SK-N-SH treated with all-trans-retinoic acid at 6 μM for 48 hours (cell line): ENCODE measurements around the gene RUVBL2.

ENCODE experiments used
- ATAC-seq: fragments of 200-7000 bp; cut with Tn5 transposase; 3 replicates; pipeline ENCODE4 v1.9.1; 2020; ENCODE audit warnings: mild to moderate bottlenecking, moderate library complexity
- ARNTL ChIP-seq: fragments of 450-650 bp; formaldehyde crosslinking; IDR thresholded peaks from 2 replicates; pipeline ENCODE4 v1.5.0; 2020; ENCODE audit warnings: low read depth, mild to moderate bottlenecking, moderate library complexity, borderline replicate concordance
- CSDC2 ChIP-seq: fragments of 250-450 bp; sonication (Bioruptor Pico); IDR thresholded peaks from 2 replicates; pipeline ENCODE4 v1.5.0; 2020; ENCODE audit warnings: mild to moderate bottlenecking, moderate library complexity
- CSRNP3 ChIP-seq: fragments of 250-450 bp; sonication (Bioruptor Pico); IDR thresholded peaks from 2 replicates; pipeline ENCODE4 v1.5.1; 2021; ENCODE audit warnings: mild to moderate bottlenecking, moderate library complexity
- GLIS3 ChIP-seq: fragments of 250-450 bp; sonication (Bioruptor Pico); IDR thresholded peaks from 2 replicates; pipeline ENCODE4 v1.5.0; 2020; ENCODE audit warnings: mild to moderate bottlenecking, moderate library complexity
- ISL1 ChIP-seq: fragments of 250-450 bp; sonication (Bioruptor Pico); IDR thresholded peaks from 2 replicates; pipeline ENCODE4 v2.1.2; 2022; ENCODE audit warnings: mild to moderate bottlenecking, moderate library complexity
- OSR1 ChIP-seq: fragments of 250-450 bp; sonication (Bioruptor Pico); IDR thresholded peaks from 2 replicates; pipeline ENCODE4 v1.8.0; 2022; ENCODE audit warnings: moderate library complexity, mild to moderate bottlenecking, inconsistent platforms
- PPARA ChIP-seq: fragments of 250-450 bp; sonication (Bioruptor Pico); IDR thresholded peaks from 2 replicates; pipeline ENCODE4 v1.5.0; 2020; ENCODE audit warnings: mild to moderate bottlenecking, borderline replicate concordance
- RARB ChIP-seq: fragments of 250-450 bp; sonication (Bioruptor Pico); IDR thresholded peaks from 2 replicates; pipeline ENCODE4 v1.8.0; 2021; ENCODE audit warnings: mild to moderate bottlenecking, moderate library complexity
- SNAI2 ChIP-seq: fragments of 250-450 bp; sonication (Bioruptor Pico); IDR thresholded peaks from 2 replicates; pipeline ENCODE4 v1.5.0; 2020; ENCODE audit warnings: mild to moderate bottlenecking, moderate library complexity
- TCF4 ChIP-seq: fragments of 250-450 bp; sonication (Bioruptor Pico); IDR thresholded peaks from 2 replicates; pipeline ENCODE4 v1.8.0; 2021; ENCODE audit warnings: mild to moderate bottlenecking, moderate library complexity, borderline replicate concordance
- TOX ChIP-seq: fragments of 250-450 bp; sonication (Bioruptor Pico); IDR thresholded peaks from 2 replicates; pipeline ENCODE4 v1.8.0; 2021; ENCODE audit warnings: mild to moderate bottlenecking, moderate library complexity, borderline replicate concordance
- TSHZ2 ChIP-seq: fragments of 250-450 bp; sonication (Bioruptor Pico); IDR thresholded peaks from 2 replicates; pipeline ENCODE4 v1.5.0; 2020; ENCODE audit warnings: mild to moderate bottlenecking, moderate library complexity
- ZC3H10 ChIP-seq: fragments of 250-450 bp; sonication (Bioruptor Pico); IDR thresholded peaks from 2 replicates; pipeline ENCODE4 v1.5.1; 2021; ENCODE audit warnings: mild to moderate bottlenecking, moderate library complexity
- ZFP3 ChIP-seq: fragments of 250-450 bp; sonication (Bioruptor Pico); IDR thresholded peaks from 2 replicates; pipeline ENCODE4 v1.5.0; 2020; ENCODE audit warnings: mild to moderate bottlenecking, moderate library complexity
- ZFP30 ChIP-seq: fragments of 450-650 bp; formaldehyde crosslinking; IDR thresholded peaks from 2 replicates; pipeline ENCODE4 v1.5.0; 2022; ENCODE audit warnings: mild to moderate bottlenecking, moderate library complexity
- ZNF70 ChIP-seq: fragments of 450-650 bp; formaldehyde crosslinking; IDR thresholded peaks from 2 replicates; pipeline ENCODE4 v1.5.0; 2020; ENCODE audit warnings: mild to moderate bottlenecking, moderate library complexity
- ZNF8 ChIP-seq: fragments of 450-650 bp; formaldehyde crosslinking; IDR thresholded peaks from 2 replicates; pipeline ENCODE4 v1.5.0; 2020; ENCODE audit warnings: mild to moderate bottlenecking, moderate library complexity
- TF ChIP-seq, protein P1 (sequence below): fragments of 250-450 bp; sonication (Bioruptor Pico); IDR thresholded peaks from 2 replicates; pipeline ENCODE4 v1.5.1; 2020; ENCODE audit warnings: low read depth, mild to moderate bottlenecking, moderate library complexity

RUVBL2 gene

DNA sequence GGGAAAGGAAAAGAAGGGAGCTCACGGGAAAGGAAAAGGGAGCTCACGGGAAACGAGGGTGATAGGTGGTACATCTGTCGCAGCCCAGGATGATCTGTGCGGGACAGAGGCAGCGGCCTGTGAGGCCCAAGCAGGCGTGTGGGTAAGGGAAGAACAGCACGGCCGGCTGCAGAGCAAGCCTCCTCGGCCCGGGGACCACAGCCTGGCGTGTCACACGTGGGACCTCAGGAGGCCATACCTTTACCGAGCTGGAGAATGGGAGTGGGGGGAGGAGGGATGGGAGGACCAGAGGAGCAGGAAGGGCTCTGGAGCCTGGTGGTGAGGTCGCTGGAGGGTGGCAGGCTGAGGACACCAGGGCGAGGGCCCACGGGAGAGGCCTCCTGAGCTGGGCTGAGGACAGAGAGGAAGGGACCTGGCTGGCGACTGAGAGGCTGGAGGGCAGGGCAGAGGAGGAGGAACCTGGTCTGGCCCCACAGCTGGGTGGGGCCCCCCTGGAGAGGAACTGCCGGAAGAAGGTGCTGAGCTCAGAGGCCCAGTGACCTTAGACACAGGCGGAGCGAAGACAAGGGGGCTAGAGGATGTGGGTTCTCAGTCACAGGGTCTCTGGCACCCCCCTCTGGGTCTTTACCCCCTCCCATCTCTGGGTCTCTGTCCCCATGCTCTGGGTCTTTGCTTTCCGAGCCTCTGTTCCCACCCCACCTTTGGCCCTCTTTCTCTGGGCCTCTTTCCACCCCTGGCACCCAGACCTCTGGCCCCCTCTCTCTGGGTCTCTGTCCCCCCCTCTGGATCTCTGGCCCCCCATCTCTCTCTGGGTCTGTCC lies 31.4 kb upstream of the RUVBL2 start:
- no peak for TF ChIP-seq ARNTL (CRISPR knock-in tag)
- TF ChIP-seq OSR1, result no peak
- TF ChIP-seq ZFP30 (CRISPR knock-in tag), result no peak
- TF ChIP-seq, protein P1, sequence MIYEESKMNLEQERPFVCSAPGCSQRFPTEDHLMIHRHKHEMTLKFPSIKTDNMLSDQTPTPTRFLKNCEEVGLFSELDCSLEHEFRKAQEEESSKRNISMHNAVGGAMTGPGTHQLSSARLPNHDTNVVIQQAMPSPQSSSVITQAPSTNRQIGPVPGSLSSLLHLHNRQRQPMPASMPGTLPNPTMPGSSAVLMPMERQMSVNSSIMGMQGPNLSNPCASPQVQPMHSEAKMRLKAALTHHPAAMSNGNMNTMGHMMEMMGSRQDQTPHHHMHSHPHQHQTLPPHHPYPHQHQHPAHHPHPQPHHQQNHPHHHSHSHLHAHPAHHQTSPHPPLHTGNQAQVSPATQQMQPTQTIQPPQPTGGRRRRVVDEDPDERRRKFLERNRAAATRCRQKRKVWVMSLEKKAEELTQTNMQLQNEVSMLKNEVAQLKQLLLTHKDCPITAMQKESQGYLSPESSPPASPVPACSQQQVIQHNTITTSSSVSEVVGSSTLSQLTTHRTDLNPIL (CRISPR knock-in tag), result 0 out of 2 replicates have a peak, but pooled peaks have one; percentile 50
- TF ChIP-seq TCF4, result no peak
- TF ChIP-seq RARB, result peak; percentile 40; the same call in 1 of the 2 replicates
- no peak for TF ChIP-seq TOX (CRISPR knock-in tag)
- no peak for TF ChIP-seq SNAI2
- TF ChIP-seq ZFP3 (CRISPR knock-in tag), result no peak
- no peak for TF ChIP-seq ZNF8
- peak; percentile 67; the same call in 1 of the 2 replicates for TF ChIP-seq ZC3H10 (CRISPR knock-in tag)
- TF ChIP-seq TSHZ2 (CRISPR knock-in tag), result no peak
- ATAC-seq, result peak; percentile 1; the same call in 1 of the 3 replicates

GRCh38 chr19:48962849-48963165 lies 30.9 kb upstream of the RUVBL2 start:
- no peak for TF ChIP-seq RARB
- TF ChIP-seq TOX (CRISPR knock-in tag), result no peak
- TF ChIP-seq, protein P1 (CRISPR knock-in tag), result no peak
- TF ChIP-seq PPARA (CRISPR knock-in tag), result no peak
- TF ChIP-seq CSDC2 (CRISPR knock-in tag), result no peak
- no peak for TF ChIP-seq ISL1
- ATAC-seq, result no peak

GRCh38 chr19:48963371-48964204 lies 30.1 kb upstream of the RUVBL2 start:
- ATAC-seq, result peak; percentile 1; the same call in 1 of the 3 replicates
- TF ChIP-seq ZNF70 (no peak), SNAI2 (0 out of 2 replicates have a peak, but pooled peaks have one; percentile 19)

DNA sequence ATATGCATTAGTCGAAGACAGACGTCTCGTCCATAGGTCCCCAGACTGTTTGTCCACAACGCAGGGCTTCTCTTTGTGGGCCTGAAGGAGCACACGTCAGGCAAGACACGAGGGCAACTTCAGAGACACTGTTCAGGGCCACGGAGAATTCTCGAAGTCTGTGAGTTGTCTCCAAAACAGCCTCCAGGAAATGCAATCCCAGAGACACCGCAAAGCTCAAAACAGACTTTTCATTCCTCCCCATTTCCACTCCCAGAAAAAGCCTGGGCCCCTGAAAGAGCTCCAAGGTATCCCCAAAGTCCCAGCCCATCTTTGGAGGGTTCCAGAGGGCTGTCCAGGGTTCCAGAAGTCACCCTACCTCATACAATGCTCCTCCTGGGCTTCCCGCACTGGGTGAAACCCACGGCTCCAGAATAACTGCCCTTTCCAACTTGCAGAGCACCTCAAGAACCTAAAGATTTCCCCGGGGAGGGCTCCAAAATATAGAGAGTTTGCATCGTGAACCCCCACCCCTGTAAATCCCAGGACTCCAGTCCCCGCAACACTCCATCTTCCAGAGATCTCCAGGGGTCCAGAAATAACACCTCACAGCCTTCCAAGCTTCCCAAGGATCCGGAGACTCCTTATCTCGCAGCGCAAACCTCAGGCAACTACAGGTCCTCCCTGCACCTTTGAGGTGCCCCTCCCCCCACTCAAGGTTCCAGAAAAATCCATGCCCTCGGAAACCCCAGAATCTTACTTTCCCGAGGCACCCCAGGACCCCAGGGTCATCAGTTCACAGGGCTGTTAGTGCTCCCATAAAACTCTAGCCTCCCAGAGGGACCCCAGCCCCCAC lies 29.3 kb upstream of the RUVBL2 start:
- no peak for ATAC-seq
- no peak for TF ChIP-seq ZNF8
- no peak for TF ChIP-seq ZC3H10 (CRISPR knock-in tag)
- no peak for TF ChIP-seq PPARA (CRISPR knock-in tag)

DNA sequence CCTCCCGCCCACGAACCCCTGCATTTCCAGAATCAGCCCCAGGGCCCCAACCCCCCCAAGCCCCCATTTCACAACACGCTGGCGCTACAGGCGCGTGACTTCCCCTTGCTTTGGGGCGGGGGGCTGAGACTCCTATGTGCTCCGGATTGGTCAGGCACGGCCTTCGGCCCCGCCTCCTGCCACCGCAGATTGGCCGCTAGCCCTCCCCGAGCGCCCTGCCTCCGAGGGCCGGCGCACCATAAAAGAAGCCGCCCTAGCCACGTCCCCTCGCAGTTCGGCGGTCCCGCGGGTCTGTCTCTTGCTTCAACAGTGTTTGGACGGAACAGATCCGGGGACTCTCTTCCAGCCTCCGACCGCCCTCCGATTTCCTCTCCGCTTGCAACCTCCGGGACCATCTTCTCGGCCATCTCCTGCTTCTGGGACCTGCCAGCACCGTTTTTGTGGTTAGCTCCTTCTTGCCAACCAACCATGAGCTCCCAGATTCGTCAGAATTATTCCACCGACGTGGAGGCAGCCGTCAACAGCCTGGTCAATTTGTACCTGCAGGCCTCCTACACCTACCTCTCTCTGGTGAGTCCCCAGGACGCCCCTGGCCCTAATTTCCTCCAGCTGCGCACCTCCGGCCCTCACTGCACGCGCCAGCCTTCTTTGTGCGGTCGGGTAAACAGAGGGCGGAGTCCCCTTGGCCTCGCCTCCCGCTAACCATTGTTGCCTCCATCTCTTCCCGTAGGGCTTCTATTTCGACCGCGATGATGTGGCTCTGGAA lies 28.5 kb upstream of the RUVBL2 start, which contains the start of gene FTL:
TSS of gene FTL (plus strand) at position 270 of the 766 bp plus-strand sequence. CDS start at position 469, 199 bp downstream.
- ATAC-seq, result peak; percentile 86
- TF ChIP-seq ZNF8 (no peak), GLIS3 (CRISPR knock-in tag) (0 out of 2 replicates have a peak, but pooled peaks have one; percentile 17), CSRNP3 (CRISPR knock-in tag) (peak; percentile 65; the same call in 1 of the 2 replicates)
